GM21381 (cell line): ENCODE results near the gene SLC38A9.
"Not testable (repeated sequence)": the region's sequence is repeated elsewhere in the genome, so short reads cannot be mapped to it uniquely, and the experiment has no call there.

Source experiments
- ATAC-seq: cut with Tn5 transposase; IDR thresholded peaks from one replicate; pipeline ENCODE4 v1.9.1; 2021; ENCODE audit warnings: mild to moderate bottlenecking, moderate library complexity; ENCODE audit not compliant: unreplicated experiment

Gene SLC38A9

GRCh38 chr5:55712023-55712859, at the start of gene SLC38A9:
Gene SLC38A9 (minus strand): TSS chr5:55712324. CDS start chr5:55697958, 14,366 bp downstream.
- ATAC-seq: peak; percentile 100

GRCh38 chr5:55761721-55762120, 49.6 kb upstream of the SLC38A9 start:
- not testable (repeated sequence) for ATAC-seq

- ATAC-seq: no peak
Observed at GRCh38 chr5:55758714-55759113, 46.6 kb upstream of the SLC38A9 start.

GRCh38 chr5:55758231-55758630, 46.1 kb upstream of the SLC38A9 start:
- no peak for ATAC-seq

- ATAC-seq: no peak
Observed at GRCh38 chr5:55750499-55750898, 38.4 kb upstream of the SLC38A9 start.

GRCh38 chr5:55750063-55750462, 37.9 kb upstream of the SLC38A9 start:
- no peak for ATAC-seq

GRCh38 chr5:55749387-55749786, 37.3 kb upstream of the SLC38A9 start:
- no peak for ATAC-seq

GRCh38 chr5:55747778-55748318, 35.7 kb upstream of the SLC38A9 start:
- ATAC-seq: no peak

- no peak for ATAC-seq
Observed at GRCh38 chr5:55742778-55743177, 30.7 kb upstream of the SLC38A9 start.

GRCh38 chr5:55737793-55738192, 25.7 kb upstream of the SLC38A9 start, which contains the start of gene DDX4:
Gene DDX4 (plus strand): TSS chr5:55738061. CDS start chr5:55738964, 903 bp downstream.
- ATAC-seq: no peak

GRCh38 chr5:55734658-55735057, 22.5 kb upstream of the SLC38A9 start:
- ATAC-seq: no peak

- ATAC-seq: no peak
Observed at GRCh38 chr5:55732585-55732984, 20.5 kb upstream of the SLC38A9 start.

GRCh38 chr5:55731848-55732247, 19.7 kb upstream of the SLC38A9 start:
- ATAC-seq: no peak

GRCh38 chr5:55724281-55724680, 12.2 kb upstream of the SLC38A9 start:
- ATAC-seq: no peak

GRCh38 chr5:55720188-55720703, 8.1 kb upstream of the SLC38A9 start:
- ATAC-seq: no peak

- not testable (repeated sequence) for ATAC-seq
Observed at GRCh38 chr5:55719026-55719425, 6.9 kb upstream of the SLC38A9 start.

- no peak for ATAC-seq
Observed at GRCh38 chr5:55715519-55716078, 3.5 kb upstream of the SLC38A9 start.

GRCh38 chr5:55714749-55715148, 2.6 kb upstream of the SLC38A9 start:
- no peak for ATAC-seq

GRCh38 chr5:55714339-55714738, 2.2 kb upstream of the SLC38A9 start:
- no peak for ATAC-seq

GRCh38 chr5:55713871-55714270, 1.7 kb upstream of the SLC38A9 start:
- ATAC-seq: no peak

GRCh38 chr5:55711507-55712022, 559 bp downstream of the SLC38A9 start:
- ATAC-seq: no peak

GRCh38 chr5:55708732-55709131, 3.4 kb downstream of the SLC38A9 start:
- ATAC-seq: no peak
